Stimulated activated CD4-positive, alpha-beta T cell treated with anti-CD3 and anti-CD28 coated beads, Interleukin-12 subunit alpha, Interleukin-12 subunit beta, amount 100 ng/mL, for 24 hours (primary cell): Measurements from ENCODE around the gene PLEKHD1.
A peak's percentile ranks its signal among the peaks of the same experiment; 100 is the strongest.
"Not testable (repeated sequence)": the region's sequence is repeated elsewhere in the genome, so short reads cannot be mapped to it uniquely, and the experiment has no call there.

Experiments
- DNase-seq, 2 experiments: peaks; one replicate each; pipeline ENCODE4 v3.0.0-alpha.2; 2020; ENCODE audit warnings: low read depth in 2 of 2

The PLEKHD1 gene

DNA sequence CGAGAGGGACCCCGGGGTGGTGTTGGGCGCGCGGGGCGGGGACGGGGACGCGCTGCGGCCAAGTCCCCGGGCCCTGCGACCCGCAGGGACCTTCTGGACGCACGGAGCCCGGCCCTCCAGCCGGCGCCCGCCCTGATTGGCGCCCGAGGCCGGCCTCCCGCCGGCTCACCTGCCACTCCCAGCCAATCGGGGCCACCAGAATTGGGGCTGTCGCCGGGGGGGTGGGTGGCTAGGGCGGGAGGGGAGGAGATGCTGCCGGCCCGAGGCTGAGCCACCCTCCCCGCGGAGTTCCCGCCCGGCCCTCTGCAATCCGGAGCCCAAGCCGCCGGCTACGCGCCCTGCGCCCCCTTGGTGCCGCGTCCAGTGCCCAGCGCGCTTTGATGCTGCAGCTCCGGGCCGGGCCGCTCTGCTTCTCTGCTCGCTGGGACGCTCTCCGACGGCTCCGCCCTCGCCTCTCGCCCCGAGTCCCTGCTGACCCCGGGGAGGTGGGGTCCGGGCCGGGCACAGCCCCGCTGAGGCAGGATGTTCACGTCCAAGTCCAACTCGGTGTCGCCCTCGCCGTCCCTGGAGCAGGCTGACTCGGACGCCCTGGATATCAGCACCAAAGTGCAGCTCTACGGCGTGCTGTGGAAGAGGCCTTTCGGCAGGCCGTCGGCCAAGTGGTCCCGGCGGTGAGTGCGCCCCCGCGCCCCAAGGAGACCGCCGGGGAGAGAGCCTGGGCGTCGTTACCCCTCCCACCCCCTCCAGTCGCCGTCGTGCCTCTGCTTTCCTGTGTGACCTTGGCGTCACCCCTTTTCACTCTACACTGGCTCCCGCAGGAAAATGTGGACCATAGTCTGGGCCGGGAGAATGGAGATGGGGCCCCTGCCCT, at the start of gene PLEKHD1:
PLEKHD1 (plus strand) TSS at position 285 of the 871 bp plus-strand sequence; CDS start at position 523, 238 bp downstream.
- no peak for DNase-seq

DNA sequence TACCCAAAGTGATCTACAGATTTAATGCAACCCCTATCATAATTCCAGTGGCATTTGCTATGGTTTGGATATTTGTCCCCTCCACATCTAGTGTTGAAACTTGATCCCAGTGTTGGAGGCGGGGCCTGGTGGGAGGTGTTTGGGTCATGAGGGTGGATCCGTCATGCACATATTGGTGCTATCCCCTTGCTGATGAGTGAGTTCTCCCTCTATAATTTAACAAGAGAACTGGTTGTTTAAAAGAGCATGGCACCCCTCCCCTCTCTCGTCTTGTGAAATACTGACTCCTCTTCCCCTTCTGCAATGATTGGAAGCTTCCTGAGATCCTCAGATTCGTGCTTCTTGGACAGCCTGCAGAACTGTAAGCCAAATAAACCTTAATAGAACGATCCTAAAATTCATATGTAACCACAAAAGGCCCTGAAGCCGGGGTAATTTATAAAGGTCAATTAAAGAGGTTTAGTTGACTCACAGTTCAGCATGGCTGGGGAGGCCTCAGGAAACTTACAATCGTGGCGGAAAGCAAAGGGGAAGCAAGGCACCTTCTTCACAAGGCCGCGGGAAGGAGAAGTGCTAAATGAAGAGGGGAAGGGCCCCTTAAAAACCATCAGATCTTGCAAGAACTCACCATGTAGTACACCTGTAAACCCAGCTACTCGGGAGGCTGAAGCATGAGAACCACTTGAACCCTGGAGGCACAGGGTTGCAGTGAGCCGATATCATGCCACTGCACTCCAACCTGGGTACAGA, 44.8 kb upstream of the PLEKHD1 start:
- DNase-seq = no peak

- no peak for DNase-seq
Observed at GRCh38 chr14:69441948-69442347, 42.6 kb upstream of the PLEKHD1 start.

GRCh38 chr14:69443296-69443805, 41.2 kb upstream of the PLEKHD1 start:
- DNase-seq = no peak

DNA sequence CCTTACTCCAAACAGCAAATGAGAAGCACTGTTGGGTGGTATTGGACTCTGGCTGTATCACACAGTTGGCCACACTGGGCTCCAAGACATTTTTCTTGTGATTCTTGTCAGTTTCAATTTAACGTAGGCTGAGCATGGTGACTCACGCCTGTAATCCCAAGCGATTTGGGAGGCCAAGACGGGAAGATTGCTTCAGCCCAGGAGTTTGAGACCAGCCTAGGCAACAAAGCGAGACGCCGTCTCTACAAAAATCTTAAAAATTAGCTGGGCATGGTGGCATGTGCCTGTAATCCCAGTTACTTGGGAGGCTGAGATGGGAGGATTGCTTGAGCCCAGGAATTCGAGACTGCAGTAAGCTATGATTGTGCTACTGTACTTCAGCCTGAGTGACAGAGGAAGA, 35.3 kb upstream of the PLEKHD1 start:
- DNase-seq = no peak

DNA sequence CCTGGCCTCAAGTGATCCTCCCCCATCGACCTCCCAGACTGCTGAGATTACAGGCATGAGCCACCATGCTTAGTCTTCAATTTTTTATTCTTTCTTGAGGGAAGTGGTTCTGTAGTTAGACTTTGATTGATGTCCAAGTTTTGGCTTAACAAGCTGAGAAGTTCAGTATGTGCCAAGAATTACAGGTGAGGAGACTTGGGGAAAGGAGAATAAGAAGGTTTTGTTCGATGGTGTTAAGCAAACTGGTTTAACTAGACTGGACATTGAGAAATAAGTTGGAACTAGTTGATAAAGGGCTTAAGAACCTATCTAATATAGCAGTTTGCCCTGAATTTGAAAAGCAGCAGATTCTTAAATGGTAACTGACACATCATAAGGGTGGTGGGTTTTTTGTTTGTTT, 32.6 kb upstream of the PLEKHD1 start:
- no peak for DNase-seq

DNA sequence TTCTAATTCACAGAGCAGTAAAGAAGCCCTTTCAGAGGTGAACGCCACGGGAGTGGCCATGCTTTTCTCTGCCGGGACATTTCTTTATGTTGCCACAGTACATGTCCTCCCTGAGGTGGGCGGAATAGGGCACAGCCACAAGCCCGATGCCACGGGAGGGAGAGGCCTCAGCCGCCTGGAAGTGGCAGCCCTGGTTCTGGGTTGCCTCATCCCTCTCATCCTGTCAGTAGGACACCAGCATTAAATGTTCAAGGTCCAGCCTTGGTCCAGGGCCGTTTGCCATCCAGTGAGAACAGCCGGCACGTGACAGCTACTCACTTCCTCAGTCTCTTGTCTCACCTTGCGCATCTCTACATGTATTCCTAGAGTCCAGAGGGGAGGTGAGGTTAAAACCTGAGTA, 26.2 kb upstream of the PLEKHD1 start:
- no peak for DNase-seq

DNA sequence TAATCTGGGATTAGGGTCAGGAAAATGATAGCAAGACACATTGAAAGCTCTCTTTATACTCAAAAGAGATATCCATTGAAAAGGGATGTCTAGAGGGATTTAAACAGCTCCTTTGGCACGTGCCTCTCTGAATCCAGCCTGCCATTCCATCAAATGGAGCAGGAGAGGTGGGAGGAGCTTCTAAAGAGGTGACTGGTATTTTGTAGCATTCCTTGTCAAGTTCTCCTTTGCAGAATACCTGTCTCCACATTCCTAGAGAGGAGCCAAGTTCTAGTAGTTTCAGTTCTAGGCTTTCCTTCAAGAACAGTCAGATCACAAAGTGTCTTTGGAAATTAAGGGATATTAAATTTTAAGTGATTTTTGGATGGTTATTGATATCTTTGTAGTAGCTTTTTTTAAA, 25.4 kb upstream of the PLEKHD1 start:
- no peak for DNase-seq

GRCh38 chr14:69460093-69460701, 24.3 kb upstream of the PLEKHD1 start:
- DNase-seq = peak; percentile 23 to 33

DNA sequence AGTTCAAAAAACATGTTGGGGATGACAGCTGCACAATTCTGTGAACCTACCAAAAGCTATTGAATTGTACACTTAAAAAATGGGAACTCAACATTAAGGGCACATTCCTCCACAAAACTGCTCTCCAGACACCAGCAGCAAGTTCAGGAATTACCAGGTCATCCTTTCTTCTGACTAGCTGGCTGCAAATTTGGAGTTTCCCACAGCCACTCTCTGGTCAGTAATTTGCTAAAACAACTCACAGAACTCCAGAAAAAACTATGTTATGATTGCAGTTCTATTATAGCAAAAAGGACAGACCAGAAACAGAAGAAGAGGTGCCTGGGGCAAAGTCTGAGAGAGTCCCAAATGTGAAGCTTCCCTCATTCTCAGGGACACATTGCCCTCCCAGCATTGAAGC, 20.1 kb upstream of the PLEKHD1 start:
- DNase-seq = no peak

DNA sequence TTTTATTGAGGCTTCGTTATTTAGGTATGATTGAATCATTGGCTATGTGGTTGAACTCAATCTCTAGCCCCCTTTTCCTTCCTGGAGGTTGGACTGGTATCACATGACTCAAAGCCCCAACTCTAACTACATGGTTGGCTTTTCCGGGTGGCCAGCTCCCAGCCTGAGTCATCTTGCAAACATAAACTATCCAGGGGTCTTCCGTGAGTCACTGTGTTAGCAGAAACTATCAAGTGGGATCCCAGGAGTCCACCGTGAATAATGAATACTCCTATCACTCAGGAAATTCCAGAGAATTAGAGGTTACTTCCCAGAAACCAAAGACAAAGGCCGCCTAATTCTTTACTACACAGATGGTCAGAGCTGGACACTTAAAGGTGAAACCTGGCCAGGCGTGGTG, 19.7 kb upstream of the PLEKHD1 start:
- DNase-seq = no peak

DNA sequence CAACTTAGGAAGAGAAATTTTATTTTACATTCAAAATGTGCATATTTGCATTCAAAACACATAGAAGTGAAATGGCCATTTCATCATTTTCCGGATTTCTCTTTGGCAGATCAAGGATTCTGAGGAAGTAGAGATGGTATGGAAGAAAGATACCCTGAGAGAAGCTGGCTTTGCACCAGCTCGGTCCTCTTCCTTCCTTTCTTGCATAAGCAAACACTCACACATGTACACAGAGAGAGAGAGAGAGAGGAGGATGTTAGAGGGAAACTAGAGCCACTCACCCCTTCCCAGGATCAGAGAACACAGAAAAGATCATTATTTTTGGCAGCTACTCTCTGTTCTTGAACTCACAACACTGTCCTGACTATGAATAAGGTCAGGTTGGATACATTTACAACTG, 15.6 kb upstream of the PLEKHD1 start:
- no peak for DNase-seq

DNA sequence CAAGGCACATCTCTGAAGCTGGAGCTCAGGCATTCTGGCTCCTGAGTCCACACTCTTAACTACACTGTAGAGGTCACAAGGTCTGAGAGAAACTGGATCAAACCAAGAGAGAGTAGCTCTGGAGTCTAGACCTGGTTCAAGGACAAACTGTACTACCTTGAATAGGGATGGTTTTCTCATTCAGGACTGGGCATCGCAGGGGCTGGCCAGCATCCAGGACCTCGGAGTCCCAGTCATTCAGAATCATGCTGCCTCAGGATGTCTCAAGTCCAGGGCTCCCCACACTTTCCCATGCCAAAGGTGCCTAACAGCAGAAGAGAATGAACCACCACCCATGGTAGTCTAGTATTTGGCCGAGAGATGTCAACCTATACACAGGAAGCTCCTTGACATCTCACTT, 13.1 kb upstream of the PLEKHD1 start:
- DNase-seq = no peak

GRCh38 chr14:69471916-69472315, 12.6 kb upstream of the PLEKHD1 start:
- no peak for DNase-seq

DNA sequence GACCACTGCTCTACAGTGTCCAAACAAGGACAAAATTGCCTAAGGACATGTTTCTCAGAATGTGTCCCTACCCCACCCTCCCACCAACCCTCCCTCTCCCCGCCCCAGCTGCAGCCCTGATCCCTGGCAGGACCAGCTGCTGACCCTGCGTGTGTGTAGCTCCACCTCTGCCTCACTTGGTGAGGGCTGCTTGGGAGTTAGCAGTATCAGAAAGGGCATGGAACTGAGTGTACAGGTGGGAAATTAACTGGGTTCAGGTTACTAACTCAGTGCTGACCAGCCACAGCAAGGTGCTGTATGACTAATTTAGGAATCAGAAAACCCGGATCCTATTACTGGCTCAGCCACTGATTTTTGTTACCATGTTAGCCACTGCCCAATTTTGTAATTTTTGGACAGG, 11.3 kb upstream of the PLEKHD1 start:
- DNase-seq = no peak

GRCh38 chr14:69473946-69474345, 10.6 kb upstream of the PLEKHD1 start:
- DNase-seq = no peak

DNA sequence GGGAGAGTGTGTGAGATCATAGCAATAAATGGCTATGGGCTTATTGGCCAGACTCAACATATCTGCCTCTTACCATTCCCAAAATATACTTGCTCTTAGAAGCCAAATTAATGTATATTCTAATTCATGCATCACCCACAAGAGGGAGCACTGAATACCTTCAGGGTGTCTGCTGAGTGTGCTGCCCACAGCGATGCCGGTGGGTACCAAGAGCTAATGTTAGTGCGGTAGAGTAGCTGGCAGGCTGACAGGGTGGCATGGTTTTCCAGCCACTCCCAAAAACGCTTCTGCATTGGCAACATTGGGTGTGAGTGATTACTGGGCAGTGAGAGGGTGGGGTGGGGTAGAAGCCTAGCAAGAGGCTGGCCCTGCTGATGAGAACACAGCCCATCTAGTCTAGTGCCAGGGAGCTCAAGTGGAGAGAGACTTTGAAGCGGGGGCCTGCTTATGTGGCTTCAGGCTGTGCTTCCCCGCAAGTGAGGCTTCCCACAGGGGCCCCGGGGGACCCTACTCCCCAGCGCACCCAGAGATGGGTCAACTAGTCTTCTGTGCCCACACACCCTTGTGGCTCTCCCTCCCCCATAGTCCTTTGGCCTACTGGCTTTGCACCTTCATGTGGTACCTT, 9.2 kb upstream of the PLEKHD1 start:
- no peak for DNase-seq

DNA sequence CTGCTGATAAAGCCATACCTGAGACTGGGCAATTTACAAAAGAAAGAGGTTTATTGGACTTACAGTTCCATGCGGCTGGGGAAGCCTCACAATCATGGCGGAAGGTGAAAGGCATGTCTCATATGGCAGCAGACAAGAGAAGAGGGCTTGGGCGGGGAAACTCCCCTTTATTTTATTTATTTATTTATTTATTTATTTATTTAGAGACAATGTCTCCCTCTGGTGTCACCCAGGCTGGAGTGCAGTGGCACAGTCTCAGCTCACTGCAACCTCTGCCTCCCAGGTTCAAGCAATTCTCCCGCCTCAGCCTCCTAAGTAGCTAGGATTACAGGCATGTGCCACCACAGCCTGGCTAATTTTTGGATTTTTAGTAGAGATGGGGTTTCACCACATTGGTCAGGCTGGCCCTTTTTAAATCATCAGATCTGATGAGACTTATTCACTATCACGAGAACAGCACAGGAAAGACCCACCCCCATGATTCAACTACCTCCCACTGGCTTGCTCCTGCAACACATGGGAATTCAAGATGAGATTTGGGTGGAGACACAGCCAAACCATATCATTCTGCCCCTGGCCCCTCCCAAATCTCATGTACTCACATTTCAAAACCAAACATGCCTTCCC, 7.6 kb upstream of the PLEKHD1 start:
- DNase-seq = not testable (repeated sequence)

- DNase-seq = not testable (repeated sequence)
Observed at GRCh38 chr14:69478055-69478454, 6.5 kb upstream of the PLEKHD1 start.

DNA sequence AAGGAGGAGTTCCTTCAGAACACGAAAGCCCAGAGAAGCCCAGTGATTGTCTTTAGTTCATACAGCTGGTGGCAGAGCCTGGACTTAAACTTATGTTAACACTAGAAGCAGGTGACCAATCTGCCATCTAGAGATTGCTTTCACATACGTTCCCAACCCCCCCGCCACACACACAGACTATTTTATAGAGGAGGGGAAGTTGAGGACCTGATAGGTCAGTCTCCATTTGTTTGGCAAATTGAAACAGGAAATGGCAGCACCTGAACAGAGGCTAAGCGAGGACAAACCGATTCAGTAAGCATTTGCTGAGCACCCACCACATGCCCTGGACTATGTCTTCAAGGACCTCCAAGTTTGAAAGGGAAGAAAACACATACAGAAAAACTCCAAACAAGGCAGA, 4.8 kb upstream of the PLEKHD1 start:
- DNase-seq = no peak

GRCh38 chr14:69480136-69480535, 4.4 kb upstream of the PLEKHD1 start:
- no peak for DNase-seq
